ENCODE data around the gene FAM89A.

DNA sequence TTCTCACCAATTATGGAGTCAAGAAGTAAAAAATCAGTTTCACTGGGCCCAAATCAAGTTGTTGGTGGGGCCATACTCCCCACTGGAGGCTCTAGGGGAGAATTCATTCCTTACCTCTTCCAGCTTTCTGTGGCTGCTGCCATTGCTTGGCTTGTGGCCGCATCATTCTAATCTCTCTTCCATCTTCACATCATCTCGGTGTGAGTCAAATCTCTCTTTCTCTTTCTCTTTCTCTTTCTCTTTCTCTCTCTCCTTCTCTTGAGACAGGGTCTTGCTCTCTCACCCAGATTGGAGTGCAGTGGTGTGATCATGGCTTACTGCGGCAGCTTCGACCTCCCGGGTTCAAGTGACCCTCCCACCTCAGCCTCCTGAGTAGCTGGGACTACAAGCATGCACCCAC lies 28.1 kb downstream of the FAM89A start:
- TF ChIP-seq, protein P1, sequence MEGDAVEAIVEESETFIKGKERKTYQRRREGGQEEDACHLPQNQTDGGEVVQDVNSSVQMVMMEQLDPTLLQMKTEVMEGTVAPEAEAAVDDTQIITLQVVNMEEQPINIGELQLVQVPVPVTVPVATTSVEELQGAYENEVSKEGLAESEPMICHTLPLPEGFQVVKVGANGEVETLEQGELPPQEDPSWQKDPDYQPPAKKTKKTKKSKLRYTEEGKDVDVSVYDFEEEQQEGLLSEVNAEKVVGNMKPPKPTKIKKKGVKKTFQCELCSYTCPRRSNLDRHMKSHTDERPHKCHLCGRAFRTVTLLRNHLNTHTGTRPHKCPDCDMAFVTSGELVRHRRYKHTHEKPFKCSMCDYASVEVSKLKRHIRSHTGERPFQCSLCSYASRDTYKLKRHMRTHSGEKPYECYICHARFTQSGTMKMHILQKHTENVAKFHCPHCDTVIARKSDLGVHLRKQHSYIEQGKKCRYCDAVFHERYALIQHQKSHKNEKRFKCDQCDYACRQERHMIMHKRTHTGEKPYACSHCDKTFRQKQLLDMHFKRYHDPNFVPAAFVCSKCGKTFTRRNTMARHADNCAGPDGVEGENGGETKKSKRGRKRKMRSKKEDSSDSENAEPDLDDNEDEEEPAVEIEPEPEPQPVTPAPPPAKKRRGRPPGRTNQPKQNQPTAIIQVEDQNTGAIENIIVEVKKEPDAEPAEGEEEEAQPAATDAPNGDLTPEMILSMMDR (conservative IDR thresholded peaks at IDR 0.05; ENCODE audit: low read length) = no peak
- no peak for TF ChIP-seq EZH2phosphoT487 (IDR thresholded peaks at IDR 0.05; ENCODE audit: borderline replicate concordance)
